GM23248 (cell line): ENCODE measurements around the gene TNP1.

Experiments used
- EZH2 ChIP-seq: fragments of 200-600 bp; sonication (generic); IDR thresholded peaks from 2 replicates; pipeline ENCODE4 v1.6.1; 2018; ENCODE audit warnings: antibody characterized with exemption, mild to moderate bottlenecking; ENCODE audit not compliant: insufficient read depth, poor library complexity, severe bottlenecking
- EZH2phosphoT487 ChIP-seq: fragments of 200-600 bp; sonication (generic); IDR thresholded peaks from 2 replicates; pipeline ENCODE4 v1.6.1; 2018; ENCODE audit warnings: antibody characterized with exemption, moderate library complexity, mild to moderate bottlenecking, low read depth; ENCODE audit not compliant: insufficient read depth

GRCh38 chr2:216888887-216889622, 29.2 kb upstream of the TNP1 start:
- TF ChIP-seq EZH2: no peak
- TF ChIP-seq EZH2phosphoT487: no peak
